NCI-H1417 (cell line): ENCODE data around the gene GSTO2.

Source experiments
- DNase-seq, 3 experiments: peaks; one replicate each; lab custom pipeline; 2025; lab: John Stamatoyannopoulos, UW

GSTO2 gene

GRCh38 chr10:104326991-104327610 lies 58.1 kb downstream of the GSTO2 start:
- DNase-seq = no peak

- peak in 2 of 3 experiments; percentile 71 to 82 for DNase-seq
These were observed 59.0 kb downstream of the GSTO2 start for GRCh38 chr10:104327745-104328645.

GRCh38 chr10:104328646-104328895 lies 59.6 kb downstream of the GSTO2 start:
- DNase-seq = no peak

- DNase-seq = peak in 2 of 3 experiments; percentile 80 to 84
These were observed 60.1 kb downstream of the GSTO2 start for GRCh38 chr10:104328896-104329710.

- no peak for DNase-seq
These were observed 60.8 kb downstream of the GSTO2 start for GRCh38 chr10:104329735-104330134.

GRCh38 chr10:104330168-104331110 lies 61.5 kb downstream of the GSTO2 start:
- DNase-seq = no peak

GRCh38 chr10:104331208-104331838 lies 62.3 kb downstream of the GSTO2 start:
- DNase-seq = peak in 2 of 3 experiments; percentile 82 to 95

GRCh38 chr10:104332243-104333031 lies 63.5 kb downstream of the GSTO2 start:
- DNase-seq = no peak

GRCh38 chr10:104333032-104333727 lies 64.2 kb downstream of the GSTO2 start:
- DNase-seq = peak in 2 of 3 experiments; percentile 7 to 30

- DNase-seq = peak in 1 of 3 experiments; percentile 40
These were observed 64.9 kb downstream of the GSTO2 start for GRCh38 chr10:104333728-104334373.

GRCh38 chr10:104334561-104334960 lies 65.6 kb downstream of the GSTO2 start:
- DNase-seq = no peak

- DNase-seq = peak; percentile 34 to 71 (median 70)
These were observed 66.1 kb downstream of the GSTO2 start for GRCh38 chr10:104334965-104335650.

GRCh38 chr10:104336821-104337467 lies 68.0 kb downstream of the GSTO2 start:
- DNase-seq = peak in 2 of 3 experiments; percentile 2 to 8

- DNase-seq = no peak
These were observed 68.6 kb downstream of the GSTO2 start for GRCh38 chr10:104337521-104337984.

- DNase-seq = peak in 2 of 3 experiments; percentile 70 to 76
These were observed 69.2 kb downstream of the GSTO2 start, which contains the start of gene ITPRIP for GRCh38 chr10:104337985-104338735. ITPRIP (minus strand) TSS chr10:104338465; CDS start chr10:104316051, 22,414 bp downstream.

GRCh38 chr10:104339469-104340110 lies 70.6 kb downstream of the GSTO2 start:
- no peak for DNase-seq
